T follicular helper cell (primary cell): ENCODE data around the gene LMF1.
"Not testable (repeated sequence)": the region's sequence is repeated elsewhere in the genome, so short reads cannot be mapped to it uniquely, and the experiment has no call there.

Experiments
- DNase-seq: peaks from one replicate; pipeline ENCODE4 v3.0.0-alpha.2; 2020; ENCODE audit warnings: low read depth

The LMF1 gene

GRCh38 chr16:831571-832413 is 139.0 kb downstream of the LMF1 start:
- no peak for DNase-seq

DNA sequence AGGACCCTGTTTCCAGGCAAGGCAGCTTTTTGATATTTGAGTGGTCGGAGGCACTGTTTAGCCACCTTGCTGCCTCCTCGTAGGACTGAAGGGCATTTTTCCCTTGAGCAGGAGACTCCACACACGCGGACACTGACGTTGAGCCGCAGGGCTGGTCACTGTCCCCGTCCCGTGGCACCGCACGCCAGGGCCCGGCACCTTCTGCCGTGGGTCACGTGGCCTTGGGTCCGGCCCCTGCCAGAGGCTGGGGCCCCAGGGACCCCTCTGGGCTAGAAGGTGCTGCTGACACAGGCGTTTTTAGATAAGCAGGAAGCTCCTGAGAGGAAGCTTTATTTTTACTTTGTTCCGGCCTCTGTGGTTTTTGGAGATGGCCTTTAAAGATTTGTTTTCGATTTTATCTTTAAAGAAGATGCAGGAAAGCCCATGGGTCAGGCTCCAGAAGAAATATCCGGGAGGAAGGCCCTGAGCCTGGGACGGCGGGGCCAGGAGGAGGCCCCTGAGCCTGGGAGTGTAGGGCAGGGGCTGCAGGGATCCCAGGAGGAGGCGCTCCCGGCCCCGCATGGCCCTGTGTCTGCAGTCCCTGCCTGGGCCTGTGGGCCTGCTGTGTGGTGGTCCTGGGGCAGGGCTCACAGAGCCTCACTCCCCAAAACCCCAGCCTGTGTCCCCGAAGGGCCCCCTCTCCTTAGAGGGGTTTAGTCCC is 139.8 kb downstream of the LMF1 start:
- DNase-seq: no peak

- DNase-seq: no peak
These were observed 140.5 kb downstream of the LMF1 start for GRCh38 chr16:830107-830870.

DNA sequence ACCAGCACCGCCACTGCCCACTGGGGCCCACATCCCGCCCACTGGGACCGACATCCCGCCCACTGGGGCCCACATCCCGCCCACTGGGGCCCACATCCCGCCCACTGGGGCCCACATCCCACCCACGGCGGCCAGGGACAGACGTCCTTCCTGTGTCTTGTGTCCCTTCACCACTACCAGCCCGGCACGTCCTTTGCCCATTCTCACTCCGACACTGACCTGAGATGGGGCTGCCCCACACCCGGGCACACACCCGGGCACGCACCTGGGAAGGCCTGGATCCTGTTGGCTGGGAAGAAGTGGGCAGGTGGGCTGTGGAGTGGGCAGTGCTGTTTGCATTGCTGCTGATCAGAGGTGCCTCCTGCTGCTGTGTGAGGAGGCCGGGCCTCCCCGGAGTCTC is 141.9 kb downstream of the LMF1 start:
- DNase-seq: no peak

DNA sequence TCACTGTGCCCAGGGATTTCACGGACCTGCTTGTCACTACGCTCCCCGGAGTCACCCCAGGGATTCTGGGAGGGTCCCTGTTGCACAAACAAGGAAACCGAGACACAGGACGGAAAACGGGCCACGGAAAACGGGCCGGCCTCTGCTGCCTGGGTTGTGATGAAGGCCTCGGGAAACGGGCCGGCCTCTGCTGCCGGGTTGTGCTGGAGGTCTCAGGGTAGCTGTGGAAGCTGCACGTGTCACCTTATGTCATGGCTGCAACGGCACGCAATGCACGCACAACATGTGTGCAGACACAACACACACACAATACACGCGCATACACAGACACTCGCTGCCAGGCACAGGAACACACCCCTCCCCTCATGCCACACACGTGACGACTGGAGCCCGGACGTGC is 143.3 kb downstream of the LMF1 start:
- DNase-seq: no peak

DNA sequence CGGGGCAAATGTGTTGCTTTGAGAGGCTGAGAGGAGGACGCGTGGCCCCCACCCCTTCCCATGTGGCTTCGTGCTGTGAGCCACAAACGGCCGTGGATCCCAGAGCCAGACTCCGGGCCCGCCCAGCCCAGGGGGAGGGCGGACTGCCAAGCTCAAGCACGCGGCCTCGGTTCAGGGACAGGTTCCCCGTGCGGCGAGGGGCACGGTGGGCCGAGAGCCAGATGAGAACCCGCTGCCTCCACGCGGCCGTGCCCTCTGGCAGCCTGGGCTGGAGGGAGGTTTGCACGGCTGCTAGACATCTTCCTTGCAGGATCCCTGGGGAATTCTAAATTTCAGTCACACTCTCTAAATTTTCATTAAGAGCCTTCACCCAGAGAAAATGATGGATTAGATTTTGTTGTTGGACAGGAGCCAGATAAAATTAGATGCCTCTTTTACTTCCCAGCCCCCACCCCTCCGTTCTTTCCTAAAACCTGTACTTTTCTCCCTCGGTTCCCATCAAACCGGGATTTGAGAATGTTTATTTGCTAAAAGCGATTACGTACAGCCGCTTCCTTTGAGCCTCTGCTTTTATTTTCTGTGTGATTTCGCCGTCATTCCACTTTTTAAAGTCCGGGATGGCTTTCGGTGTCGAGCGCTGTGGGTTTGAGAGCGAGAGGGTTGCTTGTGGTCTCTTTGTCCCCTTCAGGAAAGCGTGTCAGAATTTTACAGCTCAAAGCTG is 145.3 kb downstream of the LMF1 start:
- no peak for DNase-seq

DNA sequence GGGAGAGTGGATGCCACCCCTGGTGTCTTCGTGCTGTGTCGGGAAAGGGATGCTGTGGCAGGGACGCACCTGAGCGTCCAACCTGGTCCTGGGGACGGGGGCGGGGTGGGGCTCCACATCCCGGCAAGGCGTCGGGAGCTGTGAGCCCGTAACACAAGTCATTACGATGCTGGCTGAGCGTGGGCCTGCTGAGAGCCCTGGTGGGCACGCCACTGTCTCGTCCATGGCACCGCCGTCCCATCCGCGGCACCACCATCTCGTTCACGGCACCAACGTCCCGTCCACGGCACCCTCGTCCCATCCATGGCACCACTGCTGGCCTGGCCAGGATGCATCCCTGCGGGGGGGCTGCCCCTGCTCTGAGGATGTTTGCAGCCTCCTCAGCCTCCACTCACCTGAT is 146.2 kb downstream of the LMF1 start:
- DNase-seq: no peak

DNA sequence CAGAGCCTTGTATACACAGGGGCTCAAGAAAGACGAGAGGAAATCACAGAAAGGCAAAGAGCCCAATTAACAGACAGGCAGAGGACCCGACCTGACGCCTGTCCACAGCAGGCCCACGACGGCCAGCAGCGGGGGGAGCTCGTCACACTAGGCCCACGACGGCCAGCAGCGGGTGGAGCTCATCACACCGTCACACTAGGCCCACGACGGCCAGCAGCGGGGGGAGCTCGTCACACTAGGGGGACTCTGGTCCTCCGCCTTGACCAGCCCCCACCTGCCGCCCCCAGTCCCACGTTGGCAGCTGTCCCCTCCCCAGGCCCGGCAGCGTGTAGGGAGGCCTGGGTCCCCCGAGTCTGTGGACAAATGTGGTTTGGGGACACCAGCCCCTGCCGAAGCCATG is 146.6 kb downstream of the LMF1 start:
- no peak for DNase-seq

DNA sequence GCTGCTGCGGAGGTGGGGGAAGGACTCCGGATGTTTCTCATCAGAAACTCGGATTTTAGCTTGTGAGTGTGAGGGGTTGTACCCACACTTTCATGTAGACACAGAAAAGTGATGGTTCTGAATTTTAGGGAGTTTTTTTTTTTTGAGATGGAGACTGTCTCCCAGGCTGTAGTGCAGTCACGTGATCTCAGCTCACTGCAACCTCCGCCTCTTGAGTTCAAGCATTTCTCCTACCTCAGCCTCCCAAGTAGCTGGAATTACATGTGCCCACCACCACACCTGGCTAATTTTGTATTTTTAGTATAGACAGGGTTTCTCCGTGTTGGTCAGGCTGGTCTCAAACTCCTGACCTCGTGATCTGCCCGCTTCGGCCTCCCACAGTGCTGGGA is 147.9 kb downstream of the LMF1 start:
- DNase-seq: no peak

DNA sequence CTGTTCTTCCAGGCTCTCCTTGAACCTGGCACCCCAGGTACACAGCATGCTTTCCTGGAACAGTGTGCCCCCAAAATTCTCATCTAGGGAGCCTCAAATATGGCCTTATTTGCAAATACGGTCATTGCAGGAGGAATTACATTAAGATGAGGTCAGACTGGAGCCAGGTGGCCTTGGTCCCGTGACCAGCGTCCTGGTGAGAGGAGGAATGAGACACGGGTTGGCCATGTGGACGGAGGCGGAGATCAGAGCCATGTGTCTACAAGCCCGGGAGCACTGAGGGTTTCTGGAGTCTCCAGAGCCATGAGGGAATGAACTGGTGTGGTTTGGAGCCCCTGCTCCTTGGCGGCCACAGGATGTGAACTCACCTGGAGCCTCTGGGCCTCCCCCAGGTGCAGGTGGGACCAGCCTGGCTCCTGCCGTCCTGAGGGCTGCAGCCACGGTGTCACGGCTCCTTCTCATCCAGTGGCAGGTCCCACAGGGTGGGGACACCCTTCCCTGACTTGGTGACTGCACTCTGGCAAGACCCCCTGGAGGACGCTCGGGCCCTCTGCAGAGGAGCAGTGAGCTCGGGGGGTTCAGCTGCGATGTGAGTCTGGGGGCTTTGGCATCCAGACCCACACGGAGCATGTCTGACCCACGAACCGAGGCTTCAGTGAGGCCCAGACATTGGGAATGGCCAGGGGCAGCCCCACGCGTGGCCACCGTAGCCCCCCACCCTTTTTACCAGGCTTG is 148.4 kb downstream of the LMF1 start:
- no peak for DNase-seq

DNA sequence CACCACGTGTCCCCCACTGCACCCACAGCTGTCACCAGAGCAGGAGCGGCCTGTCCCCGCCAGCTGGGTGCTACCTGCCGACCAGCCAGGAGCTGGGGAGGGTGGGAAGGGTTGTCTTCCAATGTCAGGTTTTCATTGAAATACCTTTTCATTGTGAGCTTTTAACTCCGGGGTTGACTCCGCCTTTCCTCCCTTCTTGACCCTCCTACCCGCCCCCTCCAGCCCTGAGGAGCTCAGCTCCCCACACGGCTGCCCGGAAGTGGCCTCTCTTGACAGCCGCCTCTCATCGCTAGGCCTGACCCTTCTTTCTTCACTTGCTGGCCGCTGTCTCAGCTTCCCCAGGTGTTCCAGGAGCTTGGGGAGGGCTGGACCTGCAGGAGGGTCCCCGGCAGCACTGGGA is 149.0 kb downstream of the LMF1 start:
- no peak for DNase-seq

DNA sequence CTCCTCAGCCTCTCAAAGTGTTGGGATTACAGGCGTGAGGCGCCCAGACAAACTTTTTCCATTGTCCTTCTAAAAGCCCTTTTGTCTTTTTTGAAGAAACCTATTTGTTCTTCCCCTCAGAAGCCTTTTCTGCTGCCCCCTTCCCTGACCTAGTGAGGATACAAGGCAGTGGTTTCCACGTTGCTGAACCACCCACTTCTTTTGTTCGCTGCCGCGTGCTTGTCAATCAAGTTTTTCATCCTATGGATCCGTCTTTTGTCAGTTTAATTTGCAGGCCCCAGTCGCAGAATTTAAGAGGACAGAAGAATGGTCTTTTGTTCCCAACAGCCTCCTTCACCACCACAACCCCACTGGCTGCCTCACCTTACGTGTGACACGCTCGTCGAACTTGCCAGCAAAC is 150.0 kb downstream of the LMF1 start:
- no peak for DNase-seq

DNA sequence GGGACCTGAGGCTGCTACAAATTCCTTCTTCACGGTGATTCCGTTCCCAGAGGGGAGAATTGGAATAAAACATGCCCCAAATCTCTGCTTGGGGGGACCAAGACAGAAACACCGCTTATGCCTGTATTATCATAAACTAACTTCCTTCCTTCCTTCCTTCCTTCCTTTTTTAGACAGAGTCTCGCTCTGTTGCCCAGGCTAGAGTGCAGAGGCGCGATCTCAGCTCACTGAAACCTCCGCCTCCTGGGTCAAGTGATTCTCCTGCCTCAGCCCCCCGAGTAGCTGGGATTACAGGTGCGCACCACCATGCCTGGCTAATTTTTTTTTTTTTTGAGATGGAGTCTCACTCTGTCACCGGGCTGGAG is 150.8 kb downstream of the LMF1 start:
- not testable (repeated sequence) for DNase-seq

GRCh38 chr16:819336-820043 is 151.3 kb downstream of the LMF1 start:
- no peak for DNase-seq

GRCh38 chr16:818592-818991 is 152.2 kb downstream of the LMF1 start:
- DNase-seq: no peak

- no peak for DNase-seq
These were observed 152.7 kb downstream of the LMF1 start for GRCh38 chr16:818132-818531.

GRCh38 chr16:817001-817906 is 153.5 kb downstream of the LMF1 start:
- DNase-seq: no peak

DNA sequence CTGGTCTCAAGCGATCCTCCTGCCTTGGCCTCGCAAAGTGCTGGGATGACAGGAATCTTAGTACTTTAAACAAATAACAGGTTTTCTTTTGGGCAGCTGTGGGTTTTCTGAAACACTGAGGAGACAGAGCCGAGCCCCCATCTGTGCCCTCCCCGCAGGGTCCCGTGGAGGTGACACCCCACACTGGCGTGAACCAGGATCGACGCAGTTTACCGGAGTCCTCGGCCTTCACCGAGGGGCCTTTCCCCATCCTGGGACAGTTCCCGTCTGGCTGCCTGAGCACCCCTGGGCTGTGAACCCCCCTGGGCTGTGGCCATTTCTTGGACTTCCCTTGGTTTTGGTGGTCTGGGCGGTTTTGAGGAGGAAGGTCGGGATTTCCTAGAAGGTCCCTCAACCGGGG is 154.9 kb downstream of the LMF1 start:
- DNase-seq: no peak

DNA sequence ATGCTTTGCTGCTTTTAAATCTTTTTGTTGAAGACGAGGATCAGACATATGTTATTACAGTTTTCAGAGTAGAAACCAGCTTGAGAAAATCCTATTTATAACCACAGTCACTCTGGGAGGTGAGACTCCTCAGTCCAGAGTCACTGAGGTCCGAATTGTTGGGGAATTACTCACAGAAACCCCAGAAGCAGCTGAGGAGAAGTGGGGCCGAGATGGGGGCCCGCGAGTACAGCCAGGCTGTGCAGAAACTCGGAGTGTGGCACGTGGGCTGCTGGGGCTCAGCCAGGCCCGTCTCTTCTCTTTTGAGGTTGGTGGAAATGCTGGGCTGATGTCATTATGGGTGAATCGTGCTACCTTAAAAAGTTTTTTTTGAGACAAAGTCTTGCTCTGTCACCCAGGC is 155.8 kb downstream of the LMF1 start:
- no peak for DNase-seq

- no peak for DNase-seq
These were observed 156.8 kb downstream of the LMF1 start for GRCh38 chr16:813916-814412.
